ENCODE data around the gene AKAP12. TPM values are rescaled to one million over a fixed set of nuclear protein-coding genes. Genes with fewer than 3 reads are reported as not detected.
"Not testable (repeated sequence)": the region's sequence is repeated elsewhere in the genome, so short reads cannot be mapped to it uniquely, and the experiment has no call there.

The AKAP12 gene
- polyA plus RNA-seq, 1 experiment: 27.7 TPM

- no peaks in the 10 kb centered on the region for H3K36me3 ChIP-seq (ENCODE audit: control insufficient read depth, insufficient read depth, low read length)
- H3K4me3 ChIP-seq (ENCODE audit: low read depth, low read length): no peak overlapping the region
- no peak for DNase-seq (ENCODE audit: low read depth)
- H3K27me3 ChIP-seq (ENCODE audit: control insufficient read depth, insufficient read depth, low read length): no peaks in the 10 kb centered on the region
- POLR2A ChIA-PET: no interaction called here
- CTCF ChIA-PET: interaction anchor here (1.0 to 9.6 kb wide), 9 partner anchors 11 to 519 kb away, joined by 3 to 107 read pairs (median 3); no protein-coding TSS in a partner anchor
- no peak for TF ChIP-seq CTCF (IDR thresholded peaks at IDR 0.05; ENCODE audit: insufficient read depth, low read depth, low read length)
Measured at GRCh38 chr6:151335930-151336329, 96.2 kb downstream of the AKAP12 start.

- ChIA-PET POLR2A (no interaction called here), CTCF (interaction anchor here (1.7 to 9.6 kb wide), 2 partner anchors 14 to 446 kb away, joined by 8 to 107 read pairs; no protein-coding TSS in a partner anchor)
- TF ChIP-seq CTCF (IDR thresholded peaks at IDR 0.05; ENCODE audit: insufficient read depth, low read depth, low read length): no peak
- Histone ChIP-seq H3K27me3 (ENCODE audit: control insufficient read depth, insufficient read depth, low read length) (no peaks in the 10 kb centered on the region), H3K36me3 (ENCODE audit: control insufficient read depth, insufficient read depth, low read length) (peaks cover 4% of the 10 kb centered on the region), H3K4me3 (ENCODE audit: low read depth, low read length) (no peak overlapping the region)
- no peak for DNase-seq (ENCODE audit: low read depth)
Measured at GRCh38 chr6:151338651-151339200, 99.0 kb downstream of the AKAP12 start.

- CTCF ChIA-PET: interaction anchor here (9.6 kb wide), 1 partner anchor 447 kb away, joined by 107 read pairs; no protein-coding TSS in a partner anchor
Measured at GRCh38 chr6:151339369-151339768, 99.6 kb downstream of the AKAP12 start.

GRCh38 chr6:151340219-151340978 lies 100.6 kb downstream of the AKAP12 start:
- no peak for TF ChIP-seq CTCF (IDR thresholded peaks at IDR 0.05; ENCODE audit: insufficient read depth, low read depth, low read length)
- ChIA-PET POLR2A (no interaction called here), CTCF (interaction anchor here (0.6 to 1.5 kb wide), 2 partner anchors 16 to 40 kb away, joined by 3 read pairs; no protein-coding TSS in a partner anchor)
- no peaks in the 10 kb centered on the region for H3K27me3 ChIP-seq (ENCODE audit: control insufficient read depth, insufficient read depth, low read length)
- no peak for DNase-seq (ENCODE audit: low read depth)
- no peak overlapping the region for H3K4me3 ChIP-seq (ENCODE audit: low read depth, low read length)
- H3K36me3 ChIP-seq (ENCODE audit: control insufficient read depth, insufficient read depth, low read length): peaks cover 4% of the 10 kb centered on the region

More at GRCh38 chr6:151339369-151339768, 99.6 kb downstream of the AKAP12 start:
- no peak for DNase-seq (ENCODE audit: low read depth)
- peaks cover 4% of the 10 kb centered on the region for H3K36me3 ChIP-seq (ENCODE audit: control insufficient read depth, insufficient read depth, low read length)
- no peaks in the 10 kb centered on the region for H3K27me3 ChIP-seq (ENCODE audit: control insufficient read depth, insufficient read depth, low read length)
- POLR2A ChIA-PET: no interaction called here
- no peak for TF ChIP-seq CTCF (IDR thresholded peaks at IDR 0.05; ENCODE audit: insufficient read depth, low read depth, low read length)
- no peak overlapping the region for H3K4me3 ChIP-seq (ENCODE audit: low read depth, low read length)

GRCh38 chr6:151341476-151342195 lies 101.9 kb downstream of the AKAP12 start:
- Histone ChIP-seq H3K36me3 (ENCODE audit: control insufficient read depth, insufficient read depth, low read length) (peaks cover 4% of the 10 kb centered on the region), H3K4me3 (ENCODE audit: low read depth, low read length) (no peak overlapping the region), H3K27me3 (ENCODE audit: control insufficient read depth, insufficient read depth, low read length) (no peaks in the 10 kb centered on the region)
- no peak for DNase-seq (ENCODE audit: low read depth)
- POLR2A ChIA-PET: no interaction called here
- TF ChIP-seq CTCF (IDR thresholded peaks at IDR 0.05; ENCODE audit: insufficient read depth, low read depth, low read length): no peak
- CTCF ChIA-PET: interaction anchor here (1.5 kb wide), 1 partner anchor 18 kb away, joined by 3 read pairs; no protein-coding TSS in a partner anchor

GRCh38 chr6:151342750-151343149 lies 103.0 kb downstream of the AKAP12 start:
- H3K27me3 ChIP-seq (ENCODE audit: control insufficient read depth, insufficient read depth, low read length); POLR2A ChIA-PET; H3K4me3 ChIP-seq (ENCODE audit: low read depth, low read length); DNase-seq (ENCODE audit: low read depth); H3K36me3 ChIP-seq (ENCODE audit: control insufficient read depth, insufficient read depth, low read length): not testable (repeated sequence)
- CTCF ChIA-PET: interaction anchor here (0.5 kb wide), 1 partner anchor 448 kb away, joined by 3 read pairs; no protein-coding TSS in a partner anchor

All from BJ (cell line).